ENCODE results near the gene RAB11FIP3.

Gene RAB11FIP3

GRCh38 chr16:554297-554621, 128.8 kb downstream of the RAB11FIP3 start:
- in situ Hi-C loops (cut with HindIII; ENCODE audit: low sequenced_read_pairs), result no loop called here
- no peak for DNase-seq (ENCODE audit: low read depth, low spot score)
- TF ChIP-seq CTCF (IDR thresholded peaks at IDR 0.05; ENCODE audit: low read depth, low read length), result no peak
- H3K4me3 ChIP-seq (ENCODE audit: low read depth, low read length), result no peak overlapping the region

- in situ Hi-C loops (cut with HindIII; ENCODE audit: low sequenced_read_pairs), result no loop called here
- TF ChIP-seq CTCF (IDR thresholded peaks at IDR 0.05; ENCODE audit: low read depth, low read length), result no peak
- peak; percentile 64 for DNase-seq (ENCODE audit: low read depth, low spot score)
- H3K4me3 ChIP-seq (ENCODE audit: low read depth, low read length), result no peak overlapping the region
These were observed 129.4 kb downstream of the RAB11FIP3 start for GRCh38 chr16:554640-555365.

GRCh38 chr16:555528-556473, 130.4 kb downstream of the RAB11FIP3 start:
- in situ Hi-C loops (cut with HindIII; ENCODE audit: low sequenced_read_pairs), result no loop called here
- H3K4me3 ChIP-seq (ENCODE audit: low read depth, low read length), result no peak overlapping the region
- TF ChIP-seq CTCF (IDR thresholded peaks at IDR 0.05; ENCODE audit: low read depth, low read length), result no peak
- DNase-seq (ENCODE audit: low read depth, low spot score), result no peak

GRCh38 chr16:556474-557173, 131.2 kb downstream of the RAB11FIP3 start:
- in situ Hi-C loops (cut with HindIII; ENCODE audit: low sequenced_read_pairs), result no loop called here
- no peak for DNase-seq (ENCODE audit: low read depth, low spot score)
- no peak overlapping the region for H3K4me3 ChIP-seq (ENCODE audit: low read depth, low read length)
- TF ChIP-seq CTCF (IDR thresholded peaks at IDR 0.05; ENCODE audit: low read depth, low read length), result no peak

- DNase-seq (ENCODE audit: low read depth, low spot score), result no peak
- in situ Hi-C loops (cut with HindIII; ENCODE audit: low sequenced_read_pairs), result no loop called here
- H3K4me3 ChIP-seq (ENCODE audit: low read depth, low read length), result no peak overlapping the region
- no peak for TF ChIP-seq CTCF (IDR thresholded peaks at IDR 0.05; ENCODE audit: low read depth, low read length)
These were observed 132.2 kb downstream of the RAB11FIP3 start for GRCh38 chr16:557463-558297.
